NB4 (cell line): ENCODE data around the gene RPAP2.

Experiments
- MYC ChIP-seq: IDR thresholded peaks from 2 replicates; pipeline ENCODE4 v1.6.1; 2011; ENCODE audit warnings: low read depth, low read length
- POLR2A ChIP-seq: IDR thresholded peaks from 2 replicates; pipeline ENCODE4 v1.6.1; 2011; ENCODE audit warnings: mild to moderate bottlenecking; ENCODE audit not compliant: insufficient read length; ENCODE audit errors: extremely low read depth
- TF ChIP-seq, protein P1 (sequence below): IDR thresholded peaks from one replicate; pipeline ENCODE4 v1.5.1; 2012; ENCODE audit warnings: low read depth, low read length
- TF ChIP-seq, protein P2 (sequence below): IDR thresholded peaks from 2 replicates; pipeline ENCODE4 v1.6.1; 2011; ENCODE audit warnings: low read depth, low read length

GRCh38 chr1:92342401-92342800 lies 43.5 kb downstream of the RPAP2 start:
- TF ChIP-seq, protein P1, sequence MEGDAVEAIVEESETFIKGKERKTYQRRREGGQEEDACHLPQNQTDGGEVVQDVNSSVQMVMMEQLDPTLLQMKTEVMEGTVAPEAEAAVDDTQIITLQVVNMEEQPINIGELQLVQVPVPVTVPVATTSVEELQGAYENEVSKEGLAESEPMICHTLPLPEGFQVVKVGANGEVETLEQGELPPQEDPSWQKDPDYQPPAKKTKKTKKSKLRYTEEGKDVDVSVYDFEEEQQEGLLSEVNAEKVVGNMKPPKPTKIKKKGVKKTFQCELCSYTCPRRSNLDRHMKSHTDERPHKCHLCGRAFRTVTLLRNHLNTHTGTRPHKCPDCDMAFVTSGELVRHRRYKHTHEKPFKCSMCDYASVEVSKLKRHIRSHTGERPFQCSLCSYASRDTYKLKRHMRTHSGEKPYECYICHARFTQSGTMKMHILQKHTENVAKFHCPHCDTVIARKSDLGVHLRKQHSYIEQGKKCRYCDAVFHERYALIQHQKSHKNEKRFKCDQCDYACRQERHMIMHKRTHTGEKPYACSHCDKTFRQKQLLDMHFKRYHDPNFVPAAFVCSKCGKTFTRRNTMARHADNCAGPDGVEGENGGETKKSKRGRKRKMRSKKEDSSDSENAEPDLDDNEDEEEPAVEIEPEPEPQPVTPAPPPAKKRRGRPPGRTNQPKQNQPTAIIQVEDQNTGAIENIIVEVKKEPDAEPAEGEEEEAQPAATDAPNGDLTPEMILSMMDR = no peak
- TF ChIP-seq POLR2A (no peak), MYC (no peak)
- TF ChIP-seq, protein P2, sequence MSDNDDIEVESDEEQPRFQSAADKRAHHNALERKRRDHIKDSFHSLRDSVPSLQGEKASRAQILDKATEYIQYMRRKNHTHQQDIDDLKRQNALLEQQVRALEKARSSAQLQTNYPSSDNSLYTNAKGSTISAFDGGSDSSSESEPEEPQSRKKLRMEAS = no peak
